Effector CD4-positive, alpha-beta T cell (primary cell): Measurements from ENCODE around the gene SLAMF9. TPM values are rescaled to one million over a fixed set of nuclear protein-coding genes. Genes with fewer than 3 reads are reported as not detected.

Experiments
- DNase-seq: peaks from one replicate; pipeline ENCODE4 v3.0.0-alpha.2; 2020
- total RNA-seq: gene quantifications from one replicate; lab custom pipeline; 2026; lab: John Stamatoyannopoulos, UW

SLAMF9 gene
- not detected for total RNA-seq

DNA sequence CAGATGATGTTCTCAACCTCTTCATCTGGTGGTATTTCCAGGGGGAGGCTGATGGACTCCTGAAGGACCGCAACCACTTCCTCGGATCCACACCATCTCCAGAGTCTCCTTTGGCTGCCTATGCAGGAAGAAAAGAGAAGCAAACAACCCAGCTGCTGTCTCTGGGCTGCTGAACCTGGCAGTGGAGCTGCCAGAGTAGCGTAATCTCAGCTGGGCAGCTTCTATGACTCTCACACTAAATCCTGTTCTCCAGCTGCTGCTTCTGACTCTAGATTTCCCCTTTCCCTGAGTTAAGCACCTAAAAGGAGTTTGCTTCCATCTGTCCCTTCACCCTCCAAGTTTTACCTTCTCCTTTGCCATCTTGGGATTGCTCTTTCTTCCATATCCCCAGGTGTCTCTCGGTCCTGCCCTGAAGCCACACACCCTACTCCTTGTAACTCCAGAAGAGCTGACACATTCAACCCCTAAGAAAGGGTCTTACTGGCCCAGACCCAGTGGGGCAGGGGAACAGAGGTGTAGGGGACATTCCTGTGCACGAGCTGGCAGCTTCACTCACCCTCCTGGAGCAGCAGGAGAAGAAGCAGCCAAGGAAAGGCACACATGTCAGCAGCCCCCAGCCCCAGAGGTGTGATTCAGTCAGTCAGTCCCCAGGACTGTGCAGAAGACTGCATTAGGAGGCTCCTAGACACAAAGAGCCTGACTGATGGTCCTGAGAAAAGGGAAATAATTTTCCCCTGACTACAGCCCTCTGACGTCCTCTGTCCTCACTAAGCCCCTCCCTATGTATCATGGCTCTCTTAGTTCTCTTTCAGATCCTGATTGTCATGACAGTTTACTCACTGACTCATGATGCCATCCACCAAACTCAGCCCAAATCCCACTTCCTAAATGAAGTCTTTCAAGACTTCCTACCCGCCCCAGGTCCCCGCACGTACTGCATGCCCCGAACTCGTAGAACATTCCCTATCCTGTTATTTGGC is at the start of gene SLAMF9:
TSS of gene SLAMF9 (minus strand) at position 702 of the 980 bp plus-strand sequence. CDS start at position 602, 100 bp downstream.
- DNase-seq: no peak

DNA sequence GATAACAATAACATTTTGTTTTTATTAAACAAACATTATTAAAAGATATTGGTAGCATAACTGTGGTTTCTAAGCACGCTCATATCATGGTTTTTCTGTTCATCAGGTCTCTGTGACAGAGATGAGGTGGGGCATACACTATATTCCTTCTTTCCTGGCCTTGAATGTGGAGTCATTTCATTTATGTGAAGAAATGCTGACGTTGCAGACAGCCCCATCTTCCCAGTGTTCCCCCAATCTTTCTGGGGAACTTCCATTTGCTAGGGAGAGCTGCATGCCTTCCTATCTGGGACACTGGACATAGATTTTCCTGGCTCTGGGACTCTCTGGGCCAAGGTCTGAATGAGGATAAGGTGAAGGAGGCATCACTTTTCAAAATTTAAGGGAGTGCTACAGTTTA is 47.4 kb upstream of the SLAMF9 start:
- no peak for DNase-seq

DNA sequence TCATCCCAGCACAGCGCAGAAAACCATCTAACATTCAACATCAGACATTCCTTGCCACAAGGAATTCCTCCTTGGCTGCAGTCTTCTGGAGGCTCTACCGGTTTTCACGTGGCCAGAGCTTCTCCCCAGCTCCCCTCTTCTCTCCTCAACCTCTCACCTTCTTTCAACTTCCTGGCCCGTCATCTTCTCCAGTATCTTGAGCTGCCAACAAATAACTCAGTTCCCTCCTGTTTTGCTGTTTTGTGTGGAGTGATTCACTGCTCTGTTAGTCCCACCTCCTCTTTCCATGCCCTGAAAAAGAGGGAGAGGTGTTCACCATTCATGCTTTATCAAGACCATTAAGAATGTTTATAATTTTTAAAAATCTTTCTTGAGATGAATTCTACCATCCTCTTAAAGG is 45.2 kb upstream of the SLAMF9 start:
- no peak for DNase-seq

DNA sequence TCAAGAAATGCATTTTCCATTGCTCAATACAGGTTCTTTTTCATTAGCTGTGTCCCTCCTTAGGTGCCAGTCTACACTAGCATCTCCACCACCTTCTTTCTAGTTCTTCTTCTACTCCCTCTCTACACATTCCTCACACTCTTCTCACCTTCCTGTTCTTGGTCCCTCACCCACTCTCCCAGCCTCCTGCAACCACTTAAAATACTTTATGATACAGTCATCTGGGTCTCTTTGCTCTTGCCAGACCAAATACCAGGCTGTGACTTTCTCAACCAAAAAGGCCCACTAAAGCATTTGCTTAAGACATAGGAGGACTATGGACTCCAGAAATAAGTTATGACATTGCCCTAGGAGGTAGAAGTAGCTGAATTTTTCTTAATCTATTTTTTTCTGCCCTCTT is 42.6 kb upstream of the SLAMF9 start:
- DNase-seq: no peak

DNA sequence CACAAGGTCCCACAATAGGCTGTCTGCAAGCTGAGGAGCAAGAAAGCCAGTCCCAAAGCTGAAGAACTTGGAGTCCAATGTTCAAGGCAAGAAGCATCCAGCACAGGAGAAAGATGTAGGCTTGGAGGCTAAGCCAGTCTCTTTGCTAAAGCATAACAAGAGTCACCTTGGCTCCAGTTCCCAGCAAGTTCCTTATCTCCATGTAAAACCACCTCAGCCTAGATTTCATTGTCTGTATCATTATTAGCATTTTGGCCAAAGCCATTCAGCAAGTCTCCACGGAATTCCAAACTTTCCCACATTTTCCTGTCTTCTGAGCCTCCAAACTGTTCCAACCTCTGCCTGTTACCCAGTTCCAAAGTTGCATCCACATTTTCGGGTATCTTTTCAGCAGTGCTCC is 40.9 kb upstream of the SLAMF9 start:
- DNase-seq: no peak

DNA sequence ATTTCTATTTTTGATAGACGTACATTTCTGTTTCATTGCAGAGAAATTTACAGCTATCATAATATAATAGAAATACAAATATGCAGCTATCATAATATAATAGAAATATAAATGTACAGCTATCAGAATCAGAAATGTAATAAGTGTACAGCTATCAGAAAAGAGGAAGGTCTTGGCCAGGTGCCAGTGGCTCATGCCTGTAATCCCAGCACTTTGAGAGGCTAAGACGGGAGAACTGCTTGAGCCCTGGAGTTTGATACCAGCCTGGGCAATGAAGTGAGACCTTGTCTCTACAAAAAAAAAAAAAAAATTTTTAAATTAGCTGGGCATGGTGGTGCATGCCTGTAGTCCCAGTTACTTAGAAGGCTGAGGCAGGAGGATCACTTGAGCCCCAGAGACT is 39.9 kb upstream of the SLAMF9 start:
- no peak for DNase-seq

DNA sequence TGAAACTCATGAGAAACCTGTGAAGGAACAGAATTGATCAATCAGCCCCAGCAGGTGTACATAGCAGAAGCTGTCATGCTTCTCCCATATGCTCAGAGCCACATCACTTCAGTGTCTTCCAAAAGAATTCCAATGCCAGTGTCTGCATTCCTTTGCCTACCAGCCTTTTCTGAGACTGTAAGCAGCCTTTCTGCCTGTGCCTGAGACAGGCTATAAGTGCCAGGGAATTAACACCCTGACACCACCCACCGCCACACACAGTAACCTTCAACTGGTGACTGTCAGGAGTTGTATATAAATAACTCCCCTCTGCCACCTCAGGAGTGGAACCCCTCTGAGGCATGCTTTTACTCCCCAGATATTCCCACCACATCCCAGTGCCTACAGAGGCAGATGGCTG is 38.1 kb upstream of the SLAMF9 start:
- no peak for DNase-seq

DNA sequence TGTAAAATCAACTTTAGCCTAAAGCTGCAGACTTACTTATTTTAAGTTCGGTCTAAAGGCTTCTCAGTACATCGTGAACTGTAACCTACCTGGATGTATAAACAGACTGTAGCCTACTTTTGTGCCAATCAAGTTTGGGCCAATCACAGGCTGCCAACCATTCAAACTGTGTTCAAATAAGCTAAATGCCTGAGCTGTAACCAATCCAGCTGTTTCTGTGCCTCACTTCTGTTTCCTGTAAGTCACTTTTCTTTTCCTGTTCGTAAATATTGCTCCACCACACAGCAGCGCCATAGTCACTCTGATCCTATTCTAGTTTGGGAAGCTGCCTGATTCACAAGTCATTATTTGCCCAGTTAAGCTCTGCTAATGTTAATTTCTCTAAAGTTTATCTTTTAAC is 37.5 kb upstream of the SLAMF9 start:
- DNase-seq: no peak

DNA sequence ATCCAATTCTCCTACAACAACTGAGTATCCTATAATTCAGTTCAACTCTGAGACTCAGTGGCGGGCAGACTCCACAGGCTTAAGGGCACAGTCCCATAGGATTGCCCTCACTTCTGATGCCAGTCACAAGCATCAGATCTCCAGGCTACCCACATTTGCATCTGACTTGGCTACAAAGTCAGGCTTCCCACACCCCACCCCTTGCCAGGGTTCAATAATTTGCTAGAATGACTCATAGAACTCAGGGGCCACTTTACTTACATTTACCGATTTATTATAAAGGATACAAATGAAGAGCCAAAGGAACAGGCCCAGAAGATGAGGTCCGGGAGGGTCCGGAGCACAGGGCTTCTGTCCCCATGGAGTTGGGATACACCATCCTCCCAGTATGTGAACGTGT is 36.0 kb upstream of the SLAMF9 start:
- no peak for DNase-seq

DNA sequence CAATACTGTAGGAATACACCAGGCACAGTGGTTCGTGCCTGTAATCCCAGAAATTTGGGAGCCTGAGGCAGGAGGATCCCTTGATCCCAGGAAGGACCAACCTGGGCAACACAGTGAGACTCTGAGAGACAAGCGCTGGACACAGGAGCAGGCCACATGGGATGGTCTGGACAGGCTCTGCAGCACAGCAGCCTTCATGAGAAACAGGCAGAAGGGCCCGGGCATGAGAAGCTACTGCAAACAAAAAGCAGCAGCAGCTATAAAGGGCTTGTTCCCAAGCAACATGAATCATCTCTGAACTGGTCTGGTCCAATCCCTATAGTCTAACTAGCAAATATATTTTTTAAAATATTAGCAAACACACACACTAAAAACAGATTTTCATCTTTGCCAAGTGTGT is 35.5 kb upstream of the SLAMF9 start:
- DNase-seq: no peak

DNA sequence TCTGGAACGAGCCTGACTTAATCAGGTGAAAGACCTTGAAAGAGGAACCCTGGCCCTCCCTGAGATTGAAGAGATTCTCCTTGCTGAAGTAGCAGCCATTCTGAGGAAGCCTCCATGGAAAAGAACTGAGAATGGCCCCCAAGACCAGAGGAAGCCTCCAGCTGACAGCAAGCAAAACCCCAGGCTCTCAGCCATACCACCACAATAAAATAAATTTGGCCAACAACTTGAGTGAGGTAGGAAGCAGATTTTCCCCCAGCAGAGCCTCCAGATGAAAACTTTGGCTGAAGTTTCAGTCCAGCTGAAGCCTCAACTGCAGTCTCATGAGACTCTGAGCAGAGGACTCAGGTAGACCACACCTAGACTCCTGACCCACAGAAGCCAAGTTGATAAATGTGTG is 34.0 kb upstream of the SLAMF9 start:
- DNase-seq: no peak

DNA sequence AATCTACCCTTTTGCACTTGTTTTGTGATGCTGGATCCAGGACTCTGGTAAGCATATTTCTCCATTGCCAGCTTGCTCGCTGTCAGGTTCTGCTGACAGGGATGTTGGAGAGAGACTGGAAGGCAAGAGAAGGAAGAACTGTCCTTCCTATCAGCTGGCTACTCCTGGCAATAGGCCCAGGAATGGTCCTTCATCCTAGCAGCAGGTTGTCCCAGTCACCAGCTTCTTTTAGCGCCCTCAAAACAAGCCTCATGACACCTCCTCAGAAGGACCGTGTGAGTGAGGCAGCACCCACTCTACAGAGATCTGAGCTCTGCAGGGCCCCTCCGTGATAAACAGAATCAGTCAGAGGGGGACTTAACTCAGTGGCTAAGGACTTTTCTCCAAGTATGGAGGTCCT is 33.1 kb upstream of the SLAMF9 start:
- DNase-seq: no peak

DNA sequence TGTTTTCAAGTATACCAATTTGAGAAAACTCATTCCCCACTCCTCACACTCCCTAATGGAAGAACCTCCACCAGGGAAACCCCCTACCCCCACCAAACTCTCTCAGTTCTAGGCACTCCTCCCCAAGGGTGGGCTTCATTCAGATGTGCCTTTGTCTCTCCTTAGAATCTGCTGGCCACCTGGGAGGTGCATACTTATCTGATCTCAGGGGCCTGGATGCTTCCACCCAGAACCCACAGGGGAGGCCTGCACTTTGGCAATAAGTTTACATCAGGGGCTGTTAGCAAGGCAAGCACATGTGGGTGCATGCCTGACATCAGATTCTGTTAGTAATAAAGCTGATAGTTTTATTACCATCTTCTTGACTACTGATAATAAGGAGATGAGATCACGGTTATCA is 32.5 kb upstream of the SLAMF9 start:
- no peak for DNase-seq

DNA sequence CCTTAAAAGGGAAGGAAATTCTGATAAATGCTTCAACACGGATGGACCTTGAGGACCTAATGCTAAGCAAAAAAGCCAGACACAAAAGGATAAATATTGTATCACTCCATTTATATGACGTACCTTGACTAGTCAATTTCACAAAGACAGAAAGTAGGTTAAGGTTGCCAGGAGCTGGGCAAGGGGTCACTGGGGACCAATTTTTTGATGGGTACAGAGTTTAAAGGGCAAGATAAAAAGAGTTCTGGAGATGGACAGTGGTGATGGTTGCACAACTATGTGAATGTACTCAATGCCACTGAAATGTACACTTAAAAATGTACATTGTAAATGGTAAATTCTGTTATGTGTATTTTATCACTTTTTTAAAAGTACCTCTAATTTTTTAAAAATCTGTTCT is 32.1 kb upstream of the SLAMF9 start:
- no peak for DNase-seq

DNA sequence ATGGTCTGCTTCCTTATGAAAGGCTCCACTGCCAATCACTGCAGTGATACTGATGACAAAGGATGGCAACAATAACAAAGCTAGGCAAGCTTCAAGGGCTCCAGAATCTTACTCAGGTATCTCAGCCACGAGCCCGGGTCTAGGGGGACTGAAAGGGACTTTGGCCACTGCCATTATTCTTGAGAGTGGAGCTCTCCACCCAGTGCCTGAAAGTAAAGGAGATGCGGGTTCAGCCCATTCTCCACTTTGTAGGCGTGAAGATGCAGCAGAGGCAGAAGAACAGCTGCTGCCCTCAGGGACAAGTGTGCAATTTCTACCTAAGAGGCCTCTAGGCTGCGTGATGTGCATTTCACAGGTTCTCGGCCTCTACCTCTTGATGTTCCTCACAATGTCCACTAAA is 31.4 kb upstream of the SLAMF9 start:
- DNase-seq: no peak

DNA sequence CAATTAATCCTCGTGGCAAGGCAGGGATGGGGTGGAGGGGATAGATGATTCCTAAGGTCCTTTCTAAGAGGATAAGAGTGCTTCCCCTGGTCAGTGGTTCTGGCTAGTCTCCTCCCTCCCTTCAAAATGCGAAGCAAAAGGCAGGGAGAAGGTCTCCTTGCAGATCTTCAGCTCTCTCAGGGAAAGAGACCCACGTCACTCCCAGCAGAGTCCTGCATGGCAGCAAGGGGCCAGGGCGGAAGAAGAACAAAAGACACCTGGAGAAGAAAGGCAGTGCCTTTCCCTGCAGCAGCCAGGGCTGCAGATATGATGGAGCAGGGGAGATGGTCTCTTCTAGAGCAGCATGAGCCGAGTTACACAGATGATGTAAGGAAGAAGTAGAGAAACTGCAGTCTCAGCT is 29.6 kb upstream of the SLAMF9 start:
- no peak for DNase-seq

DNA sequence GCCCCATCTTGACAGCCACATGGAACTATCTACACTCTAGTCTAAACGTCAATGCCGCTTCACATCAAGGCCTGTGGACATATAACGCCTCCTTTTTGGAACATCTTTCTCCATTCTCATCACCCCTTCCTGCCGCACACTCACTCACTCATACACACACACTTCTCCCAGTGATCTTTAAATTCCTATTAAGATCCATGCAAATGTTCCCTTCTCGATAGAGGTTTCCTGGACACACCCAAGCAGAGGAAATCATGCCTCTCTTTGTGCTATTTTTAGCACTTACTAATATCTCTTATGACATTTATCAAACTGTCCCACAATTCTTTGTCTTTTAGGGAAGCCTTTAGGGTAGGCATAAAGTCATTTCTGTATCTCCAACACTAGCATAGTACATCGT is 28.2 kb upstream of the SLAMF9 start:
- no peak for DNase-seq

DNA sequence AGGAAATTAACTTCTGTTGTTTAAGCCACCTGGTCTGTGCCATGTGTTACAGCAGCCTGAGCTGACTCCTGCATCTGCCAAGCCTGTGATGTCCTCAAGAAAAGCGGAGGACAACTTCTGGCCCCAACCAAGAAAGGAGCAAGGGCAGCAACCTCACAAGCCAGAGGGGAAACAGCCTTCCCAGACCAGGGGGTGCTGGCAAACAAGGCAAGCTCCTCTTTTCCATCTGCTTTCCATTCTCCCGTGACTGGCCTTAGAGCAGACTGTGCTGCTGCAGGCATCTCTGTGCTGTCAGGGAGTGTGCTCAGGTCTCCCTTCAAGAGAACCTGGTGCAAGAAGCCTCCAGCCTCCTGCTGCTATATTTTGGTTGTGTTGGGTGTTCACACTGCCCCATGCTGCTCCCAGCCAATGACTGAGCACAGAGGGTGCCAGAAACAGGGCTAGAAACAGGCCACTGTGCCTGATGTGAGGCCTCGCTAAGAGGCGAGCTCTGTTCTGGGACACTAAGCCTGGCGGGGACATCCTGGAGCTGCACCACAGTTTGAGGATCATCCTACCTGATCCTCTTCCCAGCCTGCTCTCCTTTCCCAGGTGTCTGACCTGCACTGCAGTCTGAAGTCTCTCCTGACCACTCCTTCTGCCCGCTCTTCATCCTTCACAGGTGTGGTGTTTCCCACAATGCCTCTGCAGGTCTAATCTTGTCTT is 27.5 kb upstream of the SLAMF9 start:
- no peak for DNase-seq

DNA sequence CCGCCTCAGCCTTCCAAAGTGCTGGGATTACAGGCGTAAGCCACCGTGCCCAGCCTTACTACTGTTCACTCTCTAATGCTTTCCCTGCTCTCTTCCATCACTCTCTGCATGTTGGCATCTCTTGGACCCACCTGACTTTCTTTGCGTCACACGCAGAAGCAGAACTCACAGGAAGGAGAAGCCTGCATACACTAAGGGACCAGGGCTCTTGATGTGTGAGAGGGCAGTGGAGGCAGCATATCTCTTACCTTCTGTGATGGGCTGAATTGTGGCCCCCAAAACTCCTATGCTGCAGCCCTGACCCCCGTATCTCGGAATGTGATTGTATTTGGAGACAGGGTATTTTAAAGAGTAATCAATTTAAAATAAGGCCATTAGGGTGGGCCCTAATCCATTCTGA is 26.7 kb upstream of the SLAMF9 start:
- DNase-seq: no peak

DNA sequence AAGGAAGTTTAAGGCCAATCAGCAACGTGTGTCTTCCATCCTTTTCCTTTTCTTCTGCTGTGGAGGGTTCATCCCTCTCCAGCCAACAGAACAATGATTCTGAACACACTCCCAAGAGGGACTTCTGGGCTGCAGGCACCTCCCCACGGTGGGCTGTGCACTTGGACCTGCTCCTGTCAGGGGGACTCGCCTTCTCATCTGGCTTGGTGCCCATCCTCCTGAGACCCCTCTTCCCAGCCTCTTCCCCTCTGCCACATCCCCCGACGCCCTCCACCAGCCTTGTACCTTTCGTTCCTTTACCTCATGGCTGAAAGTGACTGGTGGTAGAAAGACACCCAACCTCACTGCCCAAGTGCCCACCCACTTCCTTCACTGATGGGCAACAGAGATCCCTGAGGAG is 26.0 kb upstream of the SLAMF9 start:
- no peak for DNase-seq

DNA sequence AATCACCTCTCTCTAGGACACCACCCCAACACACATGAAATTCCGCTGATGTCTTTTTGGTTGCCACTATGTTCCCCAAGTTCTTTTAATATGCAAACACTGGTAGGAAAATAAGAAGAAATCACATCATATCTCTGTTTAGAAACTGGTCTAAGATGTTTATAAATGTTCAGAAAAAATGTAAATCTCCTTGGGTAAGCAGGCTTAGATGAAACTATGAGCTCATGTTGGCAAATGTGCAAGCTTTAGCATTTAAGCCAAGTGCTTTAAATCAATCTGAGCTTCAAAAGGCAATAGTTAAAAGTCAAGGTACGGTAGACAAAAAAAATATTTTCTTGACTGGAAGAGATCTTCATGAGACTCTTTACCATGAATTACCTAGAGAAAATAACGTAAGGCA is 25.2 kb upstream of the SLAMF9 start:
- DNase-seq: no peak

DNA sequence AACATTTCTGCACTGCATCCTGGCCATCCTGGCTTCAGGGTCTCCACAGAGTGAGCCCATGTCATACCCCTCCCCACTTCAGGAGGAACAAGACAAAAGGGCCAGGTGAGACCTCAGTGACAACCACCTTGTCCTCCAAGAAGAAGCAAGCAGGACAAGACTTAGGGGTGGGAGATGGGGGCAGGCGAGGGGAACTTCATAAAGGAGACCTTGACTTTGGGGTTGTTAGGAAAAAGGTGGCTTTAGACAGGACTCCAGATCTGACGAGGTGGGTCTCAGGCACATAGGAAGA is 24.0 kb upstream of the SLAMF9 start:
- no peak for DNase-seq

DNA sequence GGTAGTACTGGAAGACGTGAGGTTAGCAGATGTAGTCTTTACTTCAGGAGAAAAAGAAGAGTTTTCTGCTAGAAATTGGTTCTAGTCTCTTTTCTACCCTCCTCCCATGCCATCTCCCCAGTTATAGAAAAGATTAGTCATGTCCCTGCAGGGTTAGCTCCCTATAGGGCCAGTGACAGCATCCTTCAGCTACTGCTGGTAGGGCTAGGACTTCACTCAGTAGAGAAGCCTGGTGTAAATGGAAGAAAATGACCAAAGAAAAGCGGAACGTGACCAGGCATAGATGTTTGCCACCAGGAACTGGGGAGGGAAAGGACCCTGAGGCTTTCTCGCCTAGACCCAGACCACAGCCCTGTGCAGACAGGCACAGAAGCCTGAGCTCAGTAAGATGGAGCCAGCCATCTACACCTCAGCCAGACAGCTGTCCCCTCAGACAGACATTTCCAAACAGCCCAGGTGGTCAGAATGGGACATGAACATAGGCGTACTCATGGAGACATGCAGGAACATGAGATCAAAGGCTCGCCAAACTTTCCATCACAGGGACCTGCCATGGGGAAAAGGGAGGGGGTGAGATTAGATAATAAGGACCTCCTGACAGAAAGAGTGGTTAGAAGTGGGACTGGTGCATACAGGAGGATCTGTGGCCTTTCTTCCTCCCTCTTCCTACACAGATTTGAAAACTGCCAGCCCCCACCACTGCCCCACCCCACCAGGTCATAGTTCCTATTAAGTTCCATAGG is 23.5 kb upstream of the SLAMF9 start:
- no peak for DNase-seq
